SU-DHL-6 (cell line): ENCODE measurements around the gene GPR137.

Experiments
- H2AFZ ChIP-seq: fragments of 200-600 bp; sonication (generic); 2 replicates; pipeline ENCODE4 v1.6.1; 2014; ENCODE audit warnings: low read depth, mild to moderate bottlenecking, moderate library complexity, mixed read lengths, antibody characterized with exemption, low read length; ENCODE audit not compliant: severe bottlenecking
- H3F3A ChIP-seq: fragments of 200-600 bp; shearing (Covaris generic); 2 replicates; pipeline ENCODE4 v1.6.0; 2016; ENCODE audit warnings: antibody characterized with exemption, mild to moderate bottlenecking; ENCODE audit not compliant: insufficient read depth
- H3K27ac ChIP-seq: fragments of 200-600 bp; sonication (generic); 2 replicates; pipeline ENCODE4 v1.5.1; 2016; ENCODE audit warnings: low read depth, mild to moderate bottlenecking, low read length, moderate library complexity, mixed read lengths
- H3K27me3 ChIP-seq: fragments of 200-600 bp; sonication (generic), shearing (Covaris generic); 2 replicates; pipeline ENCODE4 v1.6.0; 2014; ENCODE audit warnings: mild to moderate bottlenecking, low read length
- H3K36me3 ChIP-seq: fragments of 200-600 bp; sonication (generic); 2 replicates; pipeline ENCODE4 v1.6.1; 2014; ENCODE audit warnings: mild to moderate bottlenecking, low read length, mixed read lengths
- H3K4me2 ChIP-seq: fragments of 300-600, 200-600 bp; shearing (Covaris generic), sonication (generic); 2 replicates; pipeline ENCODE4 v1.6.0; 2014; ENCODE audit warnings: low read length, low read depth, mild to moderate bottlenecking; ENCODE audit not compliant: poor library complexity, severe bottlenecking
- H3K4me3 ChIP-seq: fragments of 200-600 bp; sonication (generic); 2 replicates; pipeline ENCODE4 v1.5.1; 2014; ENCODE audit warnings: antibody characterized with exemption, low read length, mild to moderate bottlenecking, mixed read lengths; ENCODE audit not compliant: insufficient read depth, poor library complexity, severe bottlenecking
- H3K79me2 ChIP-seq: fragments of 200-600 bp; sonication (generic); 2 replicates; pipeline ENCODE4 v1.6.1; 2014; ENCODE audit warnings: mild to moderate bottlenecking, low read length, moderate library complexity; ENCODE audit not compliant: insufficient read depth
- H3K9ac ChIP-seq: fragments of 200-600 bp; sonication (generic); 2 replicates; pipeline ENCODE4 v1.7.0; 2014; ENCODE audit warnings: mild to moderate bottlenecking, low read length
- H3K9me2 ChIP-seq: fragments of 200-600 bp; sonication (generic); replicated peaks from 2 replicates; pipeline ENCODE4 v1.6.1; 2014; ENCODE audit warnings: low read length; ENCODE audit not compliant: insufficient read depth
- H3K9me3 ChIP-seq: fragments of 200-600 bp; sonication (generic); 2 replicates; pipeline ENCODE4 v1.6.1; 2014; ENCODE audit warnings: low read length, mixed read lengths; ENCODE audit not compliant: insufficient read depth
- H4K20me1 ChIP-seq: fragments of 200-600 bp; sonication (generic); 2 replicates; pipeline ENCODE4 v1.6.1; 2014; ENCODE audit warnings: low read depth, mild to moderate bottlenecking, antibody characterized with exemption, low read length, moderate library complexity, mixed read lengths
- CTCF ChIP-seq: fragments of 200-600 bp; sonication (generic); IDR thresholded peaks from one replicate; pipeline ENCODE4 v1.5.1; 2017; ENCODE audit warnings: antibody characterized with exemption, mild to moderate bottlenecking, low read length, moderate library complexity; ENCODE audit not compliant: insufficient read depth, poor library complexity, severe bottlenecking
- EZH2phosphoT487 ChIP-seq: fragments of 200-600 bp; sonication (generic), shearing (Covaris generic); conservative IDR thresholded peaks from 2 replicates; pipeline ENCODE4 v1.6.1; 2018; ENCODE audit warnings: mild to moderate bottlenecking, antibody characterized with exemption, low read length, moderate library complexity, mixed read lengths

Gene GPR137

DNA sequence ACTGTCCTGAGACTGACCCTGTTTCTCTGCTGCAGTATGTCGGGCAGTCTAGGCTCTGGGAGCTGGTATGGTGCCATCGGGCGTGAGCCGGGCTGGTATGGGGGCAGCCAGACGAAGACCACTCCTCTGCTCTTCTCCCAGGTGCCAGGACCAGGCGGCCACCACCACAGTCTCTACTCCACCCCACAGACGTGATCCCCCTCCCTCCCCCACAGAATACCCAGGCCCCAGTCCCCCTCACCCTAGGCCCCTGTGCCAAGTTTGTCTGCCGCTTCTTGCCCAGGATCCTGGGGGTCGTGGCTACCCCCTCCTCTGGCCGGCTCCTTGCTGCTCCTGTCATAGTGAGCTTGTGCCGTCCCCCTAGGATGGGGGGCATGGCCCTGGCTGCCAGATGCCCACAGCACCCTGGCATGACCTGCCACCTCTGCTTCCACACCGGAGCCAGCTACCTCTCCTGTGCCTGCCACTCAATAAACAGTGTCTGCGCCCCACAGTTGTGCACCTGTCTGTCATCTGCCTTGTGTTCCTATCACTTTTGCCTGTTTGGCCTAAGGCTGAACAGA lies 3.4 kb downstream of the GPR137 start:
- Histone ChIP-seq H3F3A (peaks cover 4% of the 10 kb centered on the region; the same call in 1 of the 2 replicates), H3K79me2 (no peaks in the 10 kb centered on the region), H3K4me2 (no peak overlapping the region), H2AFZ (no peak overlapping the region), H3K4me3 (no peak overlapping the region), H4K20me1 (no peaks in the 10 kb centered on the region), H3K27ac (no peak overlapping the region), H3K27me3 (no peaks in the 10 kb centered on the region), H3K9me2 (no peaks in the 10 kb centered on the region), H3K9me3 (no peaks in the 10 kb centered on the region), H3K9ac (no peak overlapping the region), H3K36me3 (no peaks in the 10 kb centered on the region)
- TF ChIP-seq EZH2phosphoT487, result no peak
- no peak for TF ChIP-seq CTCF

- Histone ChIP-seq H3K9ac (no peak overlapping the region), H3K36me3 (no peaks in the 10 kb centered on the region), H3K4me3 (no peak overlapping the region), H4K20me1 (no peaks in the 10 kb centered on the region), H3K79me2 (no peaks in the 10 kb centered on the region), H3K27ac (no peak overlapping the region), H3K9me2 (no peaks in the 10 kb centered on the region), H3K9me3 (no peaks in the 10 kb centered on the region), H2AFZ (no peak overlapping the region), H3F3A (no peaks in the 10 kb centered on the region), H3K4me2 (no peak overlapping the region), H3K27me3 (no peaks in the 10 kb centered on the region)
- TF ChIP-seq EZH2phosphoT487, result no peak
- no peak for TF ChIP-seq CTCF
These were observed 5.0 kb downstream of the GPR137 start for GRCh38 chr11:64290352-64291261.

DNA sequence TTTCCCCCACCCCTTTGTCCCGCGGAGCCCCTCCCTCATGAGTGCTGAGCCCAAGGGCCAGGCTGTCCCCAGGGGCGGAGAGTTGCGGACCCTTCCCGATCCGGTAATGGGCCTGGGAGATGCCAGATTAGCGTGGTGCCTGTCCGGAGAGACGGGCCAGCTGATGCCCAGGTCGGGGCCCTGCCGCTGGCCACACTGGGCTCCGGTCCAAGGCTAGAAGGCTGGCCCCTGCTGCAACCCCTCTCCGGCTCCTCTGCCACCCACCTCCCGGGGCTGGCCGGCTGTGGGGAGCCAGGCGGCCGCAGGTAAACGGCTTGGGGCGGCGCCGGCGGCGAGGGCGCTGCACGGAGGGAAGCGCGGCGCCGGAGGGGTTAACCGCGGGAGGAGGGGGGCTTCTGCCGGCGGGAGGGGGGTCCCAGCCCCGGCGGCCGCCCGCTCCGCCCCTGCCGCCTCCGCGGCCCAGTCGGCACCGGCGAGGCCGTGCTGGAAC lies 5.7 kb downstream of the GPR137 start, which contains the start of gene KCNK4:
Gene KCNK4 (plus strand): TSS at position 41 of the 490 bp plus-strand sequence. CDS start 1,717 bp downstream, outside the sequence.
- H4K20me1 ChIP-seq, result no peaks in the 10 kb centered on the region
- H3K9me3 ChIP-seq, result no peaks in the 10 kb centered on the region
- H3F3A ChIP-seq, result no peaks in the 10 kb centered on the region

More for the DNA sequence above, 5.7 kb downstream of the GPR137 start, which contains the start of gene KCNK4:
- no peak within 1 kb of the TSS for H3K27ac ChIP-seq
- no peak within 1 kb of the TSS for H2AFZ ChIP-seq
- TF ChIP-seq EZH2phosphoT487, result no peak
- TF ChIP-seq CTCF, result no peak
- no peaks in the 10 kb centered on the region for H3K9me2 ChIP-seq
- no peak within 1 kb of the TSS for H3K4me2 ChIP-seq
- H3K79me2 ChIP-seq, result no peaks in the 10 kb centered on the region
- H3K36me3 ChIP-seq, result no peaks in the 10 kb centered on the region
- no peak within 1 kb of the TSS for H3K4me3 ChIP-seq
- no peak within 1 kb of the TSS for H3K9ac ChIP-seq
- H3K27me3 ChIP-seq, result no peaks in the 10 kb centered on the region
